Upper lobe of left lung (tissue), 4 donors: ENCODE results near the gene BCL3.

Experiments
- CTCF ChIP-seq, 6 experiments: fragments of 450-650 bp in 4 of 6; fragments of 200-600 bp in 2 of 6; sonication (generic) in 2 of 6; IDR thresholded peaks; one replicate each; pipeline ENCODE4 v1.5.1; 2016 to 2019; ENCODE audit warnings: antibody characterized with exemption in 6 of 6
- EP300 ChIP-seq, 4 donors: sonication (generic); formaldehyde crosslinking; IDR thresholded peaks; one replicate each; pipeline ENCODE4 v1.5.1; 2017; ENCODE audit warnings: antibody characterized with exemption in 4 of 4, control low read depth in 2 of 4
- POLR2A ChIP-seq, 4 donors: fragments of 450-650 bp; IDR thresholded peaks; one replicate each; pipeline ENCODE4 v1.5.1; 2016 to 2017; ENCODE audit warnings: antibody characterized with exemption in 4 of 4, mild to moderate bottlenecking in 2 of 4
- POLR2AphosphoS5 ChIP-seq, 2 donors: sonication (generic); formaldehyde crosslinking; IDR thresholded peaks; one replicate each; pipeline ENCODE4 v1.5.1; 2017; ENCODE audit warnings: antibody characterized with exemption in 2 of 2

DNA sequence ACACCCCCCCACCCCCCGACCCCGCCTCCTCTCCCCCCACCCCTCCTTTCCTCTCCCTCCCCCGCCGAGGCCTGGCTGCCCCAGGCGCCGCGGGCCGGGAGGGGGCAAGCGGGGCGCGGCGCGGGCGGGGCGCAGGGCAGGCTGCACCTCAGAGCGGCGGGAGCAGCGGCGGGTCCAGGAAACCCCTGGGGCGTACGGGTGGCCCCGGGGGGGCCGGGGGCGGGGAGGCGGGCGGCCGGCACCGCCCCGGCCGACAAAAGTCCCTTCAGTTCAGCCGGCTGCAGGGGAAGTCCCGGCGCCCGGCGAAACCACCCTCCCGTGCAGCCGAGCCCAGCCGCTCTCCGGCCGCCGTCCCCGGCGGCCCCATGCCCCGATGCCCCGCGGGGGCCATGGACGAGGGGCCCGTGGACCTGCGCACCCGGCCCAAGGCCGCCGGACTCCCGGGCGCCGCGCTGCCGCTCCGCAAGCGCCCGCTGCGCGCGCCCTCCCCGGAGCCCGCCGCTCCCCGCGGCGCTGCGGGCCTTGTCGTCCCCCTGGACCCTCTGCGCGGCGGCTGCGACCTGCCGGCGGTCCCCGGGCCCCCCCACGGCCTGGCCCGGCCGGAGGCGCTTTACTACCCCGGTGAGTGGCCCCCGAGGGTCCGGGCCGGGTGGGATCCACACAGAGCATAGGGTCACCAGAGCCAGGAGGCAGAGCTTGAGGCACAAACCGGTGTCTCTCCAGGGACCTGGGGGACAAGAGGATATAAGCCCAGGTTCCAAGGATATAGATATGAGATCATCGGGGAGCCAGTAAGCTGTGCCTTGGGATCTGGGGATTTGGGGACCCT lies at the start of gene BCL3:
- TF ChIP-seq CTCF (IDR thresholded peaks at IDR 0.05) (peak in 2 of 6 experiments; percentile 22 to 36), POLR2A (IDR thresholded peaks at IDR 0.05) (peak in 3 of 4 donors; percentile 55 to 61 (median 60)), EP300 (IDR thresholded peaks at IDR 0.05) (peak in 1 of 4 donors; percentile 13), POLR2AphosphoS5 (IDR thresholded peaks at IDR 0.05) (peak; percentile 11 to 60)
